GM19193 (cell line): Measurements from ENCODE around the gene STPG2.

Experiments used
- POLR2A ChIP-seq: IDR thresholded peaks from 4 replicates; pipeline ENCODE4 v1.6.1; 2011; ENCODE audit not compliant: insufficient read depth, insufficient read length; ENCODE audit errors: extremely low read depth

The STPG2 gene

GRCh38 chr4:97923096-97923495 is 220.2 kb downstream of the STPG2 start:
- TF ChIP-seq POLR2A: no peak

- no peak for TF ChIP-seq POLR2A
Measured at GRCh38 chr4:97917115-97917514, 226.2 kb downstream of the STPG2 start.

- TF ChIP-seq POLR2A: no peak
Measured at GRCh38 chr4:97912156-97912555, 231.1 kb downstream of the STPG2 start.

GRCh38 chr4:97911236-97911906 is 231.9 kb downstream of the STPG2 start:
- no peak for TF ChIP-seq POLR2A

DNA sequence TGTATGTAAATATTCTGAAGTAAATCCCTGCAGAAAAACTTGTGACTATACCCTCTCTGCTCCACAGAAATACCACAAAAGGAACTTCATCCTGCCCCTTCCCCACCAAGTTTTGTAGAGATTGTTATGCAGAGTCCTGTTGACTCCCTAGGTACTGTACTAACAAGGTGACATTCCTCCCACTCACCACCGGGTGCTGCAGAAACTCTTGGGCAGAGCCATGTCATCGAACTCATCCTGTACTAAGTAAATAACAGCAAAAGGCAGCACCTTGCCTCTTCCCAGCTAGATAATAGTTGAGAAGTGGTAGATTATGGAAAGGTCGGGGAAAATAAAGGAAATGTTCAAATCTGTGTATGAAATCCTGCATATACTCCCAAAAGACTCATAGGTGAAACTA is 233.3 kb downstream of the STPG2 start:
- no peak for TF ChIP-seq POLR2A

- no peak for TF ChIP-seq POLR2A
Measured at GRCh38 chr4:97900229-97900628, 243.0 kb downstream of the STPG2 start.

DNA sequence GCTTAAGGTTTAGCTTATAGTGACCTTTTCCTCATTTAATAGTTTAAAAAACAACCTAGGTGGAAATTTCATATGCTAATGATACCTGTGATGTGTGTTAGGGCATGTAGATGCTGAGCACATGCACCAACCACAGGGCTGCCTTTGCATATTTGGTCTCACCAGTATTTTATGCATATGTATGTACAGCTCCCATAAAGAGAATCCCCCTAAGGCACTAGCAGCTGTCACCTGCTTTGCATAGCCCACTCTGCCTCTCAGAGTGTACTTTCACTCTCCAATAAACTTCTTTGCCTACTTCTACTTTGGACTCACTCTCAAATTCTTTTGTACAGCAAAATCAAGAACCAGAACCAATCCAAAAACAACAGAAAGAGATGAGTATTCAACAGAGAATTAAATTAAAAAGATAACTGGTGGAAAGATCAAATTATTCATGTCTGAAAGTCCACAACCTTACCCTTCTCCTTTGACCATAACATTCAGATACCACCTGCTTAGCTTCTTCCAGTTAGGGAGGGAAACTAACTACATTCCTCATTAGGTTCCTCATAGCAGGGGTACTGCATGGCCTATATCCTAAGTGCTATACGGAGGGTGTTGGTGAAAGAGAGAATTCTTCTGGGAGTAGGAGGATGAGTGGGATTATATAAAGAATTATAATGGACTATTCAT is 250.5 kb downstream of the STPG2 start:
- no peak for TF ChIP-seq POLR2A

- no peak for TF ChIP-seq POLR2A
Measured at GRCh38 chr4:97879942-97880341, 263.3 kb downstream of the STPG2 start.

- no peak for TF ChIP-seq POLR2A
Measured at GRCh38 chr4:97868097-97868496, 275.2 kb downstream of the STPG2 start.

GRCh38 chr4:97867557-97868091 is 275.7 kb downstream of the STPG2 start:
- TF ChIP-seq POLR2A: no peak

- no peak for TF ChIP-seq POLR2A
Measured at GRCh38 chr4:97866821-97867556, 276.3 kb downstream of the STPG2 start.

DNA sequence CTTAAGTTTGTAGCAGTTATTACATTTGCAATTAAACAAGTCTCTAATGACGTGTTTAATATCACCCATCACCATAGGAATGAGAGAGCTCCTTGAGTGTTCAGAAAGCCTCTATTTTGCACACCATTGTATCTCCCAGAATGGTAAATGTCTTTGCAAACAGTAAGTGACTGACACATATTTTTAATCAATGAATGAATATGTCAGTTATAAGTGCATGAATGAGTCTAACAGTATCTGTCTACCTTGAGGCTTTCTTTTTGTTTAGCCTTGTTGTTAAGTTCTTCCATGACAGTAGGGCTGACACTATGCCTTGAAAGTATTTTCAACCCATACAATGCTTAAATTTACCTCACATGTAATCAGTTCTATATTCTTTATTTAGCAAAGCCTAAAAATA is 292.2 kb downstream of the STPG2 start:
- TF ChIP-seq POLR2A: no peak

DNA sequence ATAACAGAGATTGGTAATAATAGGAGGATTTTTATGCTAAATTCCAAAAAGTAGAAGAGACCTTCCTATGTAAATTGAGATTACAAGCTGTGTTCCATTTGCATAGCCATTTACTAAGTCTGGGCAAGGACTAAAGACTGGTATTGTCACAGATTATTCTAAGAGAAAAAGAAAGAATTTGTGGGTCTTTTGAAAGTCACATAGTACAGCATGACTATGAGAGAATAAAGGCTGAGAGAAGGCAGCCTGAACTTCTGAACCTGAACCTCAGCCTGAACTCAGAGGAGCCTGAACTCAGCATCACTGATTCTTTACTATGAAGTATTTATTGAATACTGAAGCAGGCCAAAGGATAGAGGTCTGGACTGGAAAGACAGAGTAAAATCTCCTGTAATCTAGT is 297.5 kb downstream of the STPG2 start:
- no peak for TF ChIP-seq POLR2A

- TF ChIP-seq POLR2A: no peak
Measured at GRCh38 chr4:97841512-97841911, 301.8 kb downstream of the STPG2 start.

DNA sequence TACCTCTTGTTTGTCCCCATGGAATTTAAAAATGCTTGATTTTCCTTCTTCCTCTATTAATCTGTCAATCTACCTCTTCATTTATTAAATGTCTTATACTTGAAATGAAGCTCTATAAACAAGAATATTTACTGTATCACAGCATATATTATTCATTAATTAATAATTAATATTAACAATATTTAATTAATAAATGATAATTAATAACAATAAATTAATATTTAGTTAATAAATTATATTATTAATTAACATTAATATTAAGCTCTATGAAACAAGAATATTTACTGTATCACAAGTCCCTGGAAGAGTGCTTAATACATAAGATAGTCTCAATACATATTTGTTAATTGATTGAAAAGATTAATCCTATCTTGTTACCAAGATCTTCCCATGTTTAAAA is 306.6 kb downstream of the STPG2 start:
- no peak for TF ChIP-seq POLR2A
